Measurements from ENCODE around the gene FAM83D. TPM values are rescaled to one million over a fixed set of nuclear protein-coding genes. Genes with fewer than 3 reads are reported as not detected.

Gene FAM83D
- total RNA-seq, 1 experiment from 2014 or later = 86.3 TPM

DNA sequence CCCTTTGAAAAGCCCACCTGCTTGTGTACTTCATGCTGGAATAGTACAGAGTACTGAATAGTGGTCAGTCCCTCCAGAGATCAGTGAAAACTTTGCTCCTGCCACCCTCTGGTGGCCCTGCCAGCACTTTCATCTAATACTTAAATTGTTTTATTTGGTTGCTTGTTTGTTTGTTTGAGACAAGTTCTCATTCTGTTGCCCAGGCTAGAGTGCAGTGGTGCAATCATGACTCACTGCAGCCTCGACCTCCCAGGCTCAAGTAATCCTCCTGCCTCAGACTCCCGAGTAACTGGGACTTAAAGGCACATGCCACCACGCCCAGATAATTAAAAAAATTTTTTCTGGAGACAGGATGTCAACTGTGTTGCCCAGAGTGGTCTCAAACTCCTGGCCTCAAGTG, 9.1 kb downstream of the FAM83D start:
- Histone ChIP-seq H3K27me3 (replicated peaks; ENCODE audit: control insufficient read depth, insufficient read depth, low read length) (no peaks in the 10 kb centered on the region), H3K9me3 (no peaks in the 10 kb centered on the region), H3K4me3 (ENCODE audit: low read depth, low read length) (no peak overlapping the region), H3K4me1 (peaks cover 14% of the 10 kb centered on the region), H3K36me3 (ENCODE audit: control insufficient read depth, insufficient read depth, low read length) (peaks cover 1% of the 10 kb centered on the region)
- Mint-ChIP-seq H3K4me3 (ENCODE audit: unreplicated experiment) (no peak overlapping the region), H3K27ac (ENCODE audit: unreplicated experiment) (no peak overlapping the region), H3K4me1 (ENCODE audit: low read depth, unreplicated experiment) (peaks cover 33% of the 10 kb centered on the region), H3K27me3 (ENCODE audit: insufficient read depth, unreplicated experiment) (no peaks in the 10 kb centered on the region), H3K36me3 (ENCODE audit: insufficient read depth, unreplicated experiment) (peaks cover 79% of the 10 kb centered on the region), H3K9me3 (ENCODE audit: unreplicated experiment) (no peaks in the 10 kb centered on the region)
- ChIA-PET POLR2A (no interaction called here), CTCF (no interaction called here)
- peak; percentile 37 for TF ChIP-seq CTCF (IDR thresholded peaks at IDR 0.05; ENCODE audit: insufficient read depth in 1 of 2, low read depth in 1 of 2, low read length in 1 of 2, severe bottlenecking in 1 of 2, unreplicated experiment in 1 of 2)
- DNase-seq = peak; percentile 27 to 43
- intact Hi-C loops (cut with micrococcal nuclease; ENCODE audit: unreplicated experiment) = loop anchor here (1.0 kb wide), 2 partner anchors 31 to 75 kb away; no protein-coding TSS in a partner anchor
- no TSS peak for BruUV-seq (replicated peaks)

DNA sequence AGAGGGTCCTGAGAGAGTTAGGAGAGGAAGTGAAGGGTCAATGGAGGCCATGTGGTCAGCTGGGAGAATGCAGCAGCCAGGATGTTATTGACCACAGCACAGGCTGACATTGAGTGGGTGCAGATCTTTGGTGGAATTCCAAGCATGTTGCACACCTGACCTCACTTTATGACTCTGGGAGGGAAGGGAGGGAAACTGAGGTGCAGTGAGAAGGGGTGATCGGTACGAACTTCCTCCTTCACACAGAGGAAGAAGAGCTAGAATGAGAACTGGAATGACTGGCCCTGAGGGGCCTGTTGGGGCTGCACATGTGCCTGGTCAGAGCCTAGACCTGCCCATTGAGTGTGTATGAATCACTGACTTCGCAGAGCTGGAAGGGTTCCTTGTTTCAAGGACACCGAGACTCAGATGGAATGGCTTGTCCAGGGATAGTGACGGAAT, 9.8 kb downstream of the FAM83D start:
- H3K36me3 Mint-ChIP-seq (ENCODE audit: insufficient read depth, unreplicated experiment) = peaks cover 76% of the 10 kb centered on the region
- no peak overlapping the region for H3K4me3 Mint-ChIP-seq (ENCODE audit: unreplicated experiment)
- no peak overlapping the region for H3K27ac Mint-ChIP-seq (ENCODE audit: unreplicated experiment)
- H3K9me3 Mint-ChIP-seq (ENCODE audit: unreplicated experiment) = no peaks in the 10 kb centered on the region
- Histone ChIP-seq H3K4me1 (peaks cover 14% of the 10 kb centered on the region), H3K36me3 (ENCODE audit: control insufficient read depth, insufficient read depth, low read length) (peaks cover 1% of the 10 kb centered on the region), H3K27me3 (replicated peaks; ENCODE audit: control insufficient read depth, insufficient read depth, low read length) (no peaks in the 10 kb centered on the region), H3K4me3 (ENCODE audit: low read depth, low read length) (no peak overlapping the region), H3K9me3 (no peaks in the 10 kb centered on the region)
- intact Hi-C loops (cut with micrococcal nuclease; ENCODE audit: unreplicated experiment) = loop anchor here (1.0 kb wide), 2 partner anchors 32 to 76 kb away; no protein-coding TSS in a partner anchor
- POLR2A ChIA-PET = interaction anchor here (1.0 kb wide), 1 partner anchor 9 kb away, joined by 4 read pairs; no protein-coding TSS in a partner anchor
- H3K27me3 Mint-ChIP-seq (ENCODE audit: insufficient read depth, unreplicated experiment) = no peaks in the 10 kb centered on the region
- no TSS peak for BruUV-seq (replicated peaks)
- DNase-seq = no peak
- no peak for TF ChIP-seq CTCF (IDR thresholded peaks at IDR 0.05; ENCODE audit: insufficient read depth in 1 of 2, low read depth in 1 of 2, low read length in 1 of 2, severe bottlenecking in 1 of 2, unreplicated experiment in 1 of 2)
- CTCF ChIA-PET = interaction anchor here (0.6 to 1.5 kb wide), 4 partner anchors 10 to 562 kb away, joined by 3 to 4 read pairs (median 4); partner anchors contain the start of genes DHX35 and FAM83D
- H3K4me1 Mint-ChIP-seq (ENCODE audit: low read depth, unreplicated experiment) = peaks cover 31% of the 10 kb centered on the region

- intact Hi-C loops (cut with micrococcal nuclease; ENCODE audit: unreplicated experiment) = no loop called here
- Mint-ChIP-seq H3K27me3 (ENCODE audit: insufficient read depth, unreplicated experiment) (no peaks in the 10 kb centered on the region), H3K4me1 (ENCODE audit: low read depth, unreplicated experiment) (peaks cover 35% of the 10 kb centered on the region), H3K36me3 (ENCODE audit: insufficient read depth, unreplicated experiment) (peaks cover 80% of the 10 kb centered on the region), H3K27ac (ENCODE audit: unreplicated experiment) (peak overlapping the region; percentile 15), H3K4me3 (ENCODE audit: unreplicated experiment) (no peak overlapping the region), H3K9me3 (ENCODE audit: unreplicated experiment) (no peaks in the 10 kb centered on the region)
- POLR2A ChIA-PET = interaction anchor here (1.0 kb wide), 1 partner anchor 10 kb away, joined by 4 read pairs; no protein-coding TSS in a partner anchor
- no peaks in the 10 kb centered on the region for H3K27me3 ChIP-seq (replicated peaks; ENCODE audit: control insufficient read depth, insufficient read depth, low read length)
- H3K36me3 ChIP-seq (ENCODE audit: control insufficient read depth, insufficient read depth, low read length) = peaks cover 4% of the 10 kb centered on the region; the same call in 1 of the 2 replicates
- H3K4me3 ChIP-seq (ENCODE audit: low read depth, low read length) = no peak overlapping the region
- TF ChIP-seq CTCF (IDR thresholded peaks at IDR 0.05; ENCODE audit: insufficient read depth in 1 of 2, low read depth in 1 of 2, low read length in 1 of 2, severe bottlenecking in 1 of 2, unreplicated experiment in 1 of 2) = no peak
- CTCF ChIA-PET = interaction anchor here (1.5 kb wide), 1 partner anchor 11 kb away, joined by 4 read pairs; the partner anchor contains the start of gene FAM83D
- DNase-seq = no peak
- H3K4me1 ChIP-seq = peaks cover 14% of the 10 kb centered on the region
- H3K9me3 ChIP-seq = no peaks in the 10 kb centered on the region
- BruUV-seq (replicated peaks) = no TSS peak
Observed at GRCh38 chr20:38937000-38937399, 10.8 kb downstream of the FAM83D start.

Data from Caco-2 (cell line).